ENCODE data around the gene BAZ1A. TPM values are rescaled to one million over a fixed set of nuclear protein-coding genes. Genes with fewer than 3 reads are reported as not detected.

The BAZ1A gene
- total and polyA plus RNA-seq, 2 of the 8 experiments (the other 6 are each of a cell fraction or from before 2014, with no cell fraction given), result 8.0 to 23.1 TPM

DNA sequence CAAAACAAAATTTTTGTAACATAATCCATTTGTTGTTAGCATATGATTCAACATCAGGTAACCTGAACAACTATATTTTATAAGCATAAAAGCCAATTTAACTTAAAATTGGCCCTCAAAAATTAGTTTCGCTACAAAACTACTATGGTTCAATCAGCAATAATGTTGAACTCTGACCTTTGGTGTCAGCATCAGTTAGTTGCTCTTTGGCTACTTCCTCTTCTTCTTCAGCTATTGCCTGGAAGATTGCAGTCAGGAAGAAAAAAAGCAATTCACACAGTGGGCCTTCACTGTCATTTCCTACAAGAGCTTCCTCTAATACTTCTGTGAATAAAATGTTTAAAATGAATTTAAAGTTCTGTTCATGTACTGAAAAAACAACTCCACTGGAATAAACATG lies 82.6 kb downstream of the BAZ1A start (continued):
- TF ChIP-seq JUND (IDR thresholded peaks at IDR 0.05; ENCODE audit: low read length), result no peak
